NCI-H146 (cell line): Measurements from ENCODE around the gene WBP11.
"Not testable (repeated sequence)": the region's sequence is repeated elsewhere in the genome, so short reads cannot be mapped to it uniquely, and the experiment has no call there.

Source experiments
- DNase-seq: peaks from one replicate; lab custom pipeline; 2025; lab: John Stamatoyannopoulos, UW

The WBP11 gene

GRCh38 chr12:14771651-14772137, 31.6 kb downstream of the WBP11 start:
- DNase-seq = peak; percentile 58

GRCh38 chr12:14770496-14771461, 32.5 kb downstream of the WBP11 start:
- DNase-seq = peak; percentile 96

GRCh38 chr12:14769969-14770495, 33.2 kb downstream of the WBP11 start:
- peak; percentile 92 for DNase-seq

GRCh38 chr12:14769466-14769968, 33.8 kb downstream of the WBP11 start:
- DNase-seq = peak; percentile 64

- DNase-seq = no peak
These were observed 34.4 kb downstream of the WBP11 start for GRCh38 chr12:14768823-14769405.

GRCh38 chr12:14767617-14768016, 35.7 kb downstream of the WBP11 start:
- no peak for DNase-seq

GRCh38 chr12:14766649-14767215, 36.5 kb downstream of the WBP11 start:
- no peak for DNase-seq

GRCh38 chr12:14766020-14766419, 37.3 kb downstream of the WBP11 start:
- DNase-seq = not testable (repeated sequence)

- DNase-seq = no peak
These were observed 37.9 kb downstream of the WBP11 start for GRCh38 chr12:14765398-14765797.

GRCh38 chr12:14759711-14760280, 43.5 kb downstream of the WBP11 start:
- not testable (repeated sequence) for DNase-seq

GRCh38 chr12:14756334-14757143, 46.7 kb downstream of the WBP11 start:
- peak; percentile 21 for DNase-seq

- DNase-seq = no peak
These were observed 51.3 kb downstream of the WBP11 start for GRCh38 chr12:14751986-14752385.

GRCh38 chr12:14743061-14743460, 60.2 kb downstream of the WBP11 start:
- no peak for DNase-seq

GRCh38 chr12:14741942-14742341, 61.3 kb downstream of the WBP11 start:
- DNase-seq = no peak

GRCh38 chr12:14741153-14741552, 62.1 kb downstream of the WBP11 start:
- DNase-seq = no peak

- not testable (repeated sequence) for DNase-seq
These were observed 66.8 kb downstream of the WBP11 start for GRCh38 chr12:14736441-14736840.
